Muscle layer of duodenum (tissue), 2 donors: Measurements from ENCODE around the gene YPEL2.
"Not testable (repeated sequence)": the region's sequence is repeated elsewhere in the genome, so short reads cannot be mapped to it uniquely, and the experiment has no call there.

Source experiments
- H3K27ac ChIP-seq: one replicate; pipeline ENCODE4 v1.7.0; 2013; ENCODE audit warnings: mild to moderate bottlenecking, low read length
- H3K27me3 ChIP-seq: one replicate; pipeline ENCODE4 v1.7.0; 2013; ENCODE audit warnings: low read depth, mild to moderate bottlenecking, control low read depth, low read length
- H3K36me3 ChIP-seq, 2 donors: one replicate each; pipeline ENCODE4 v1.7.0; 2013; ENCODE audit warnings: low read length in 2 of 2, control low read depth in 1 of 2, mild to moderate bottlenecking in 1 of 2; ENCODE audit not compliant: insufficient read depth in 2 of 2, control insufficient read depth in 1 of 2
- H3K4me1 ChIP-seq, 2 donors: one replicate each; pipeline ENCODE4 v1.7.0; 2013; ENCODE audit warnings: low read length in 2 of 2, mild to moderate bottlenecking in 2 of 2, control low read depth in 1 of 2, moderate library complexity in 1 of 2; ENCODE audit not compliant: insufficient read depth in 2 of 2, control insufficient read depth in 1 of 2
- H3K4me3 ChIP-seq, 2 donors: one replicate each; pipeline ENCODE4 v1.7.0; 2013; ENCODE audit warnings: low read length in 2 of 2, low read depth in 1 of 2, mild to moderate bottlenecking in 1 of 2
- H3K9me3 ChIP-seq, 2 donors: one replicate each; pipeline ENCODE4 v1.7.0; 2013; ENCODE audit warnings: low read length in 2 of 2, control low read depth in 1 of 2, mild to moderate bottlenecking in 1 of 2; ENCODE audit not compliant: control insufficient read depth in 1 of 2
- donor health status: healthy.

Gene YPEL2

GRCh38 chr17:59331129-59331928 lies at the start of gene YPEL2:
TSS of gene YPEL2 (plus strand) at chr17:59331655. CDS start at chr17:59353410, 21,755 bp downstream.
- Histone ChIP-seq H3K4me1 (peaks cover 25 to 45% of the 10 kb centered on the region in 2 donors), H3K27me3 (no peaks in the 10 kb centered on the region), H3K4me3 (peak within 1 kb of the TSS; percentile 93 to 94)

GRCh38 chr17:59284317-59284716 lies 47.1 kb upstream of the YPEL2 start:
- Histone ChIP-seq H3K27ac (no peak overlapping the region), H3K36me3 (no peaks in the 10 kb centered on the region), H3K9me3 (no peaks in the 10 kb centered on the region), H3K27me3 (no peaks in the 10 kb centered on the region), H3K4me1 (peaks cover 0 to 6% of the 10 kb centered on the region in 2 donors), H3K4me3 (no peak overlapping the region)

More at GRCh38 chr17:59331129-59331928, at the start of gene YPEL2:
- Histone ChIP-seq H3K36me3 (peaks cover 0 to 4% of the 10 kb centered on the region in 2 donors), H3K27ac (peak within 1 kb of the TSS; percentile 83), H3K9me3 (no peaks in the 10 kb centered on the region)

- Histone ChIP-seq H3K36me3 (no peaks in the 10 kb centered on the region), H3K27me3 (no peaks in the 10 kb centered on the region), H3K4me3 (no peak overlapping the region), H3K27ac (no peak overlapping the region), H3K9me3 (no peaks in the 10 kb centered on the region), H3K4me1 (peaks cover 0 to 6% of the 10 kb centered on the region in 2 donors)
Measured at GRCh38 chr17:59287452-59287851, 44.0 kb upstream of the YPEL2 start.

- Histone ChIP-seq H3K9me3 (no peaks in the 10 kb centered on the region), H3K4me1 (peaks cover 0 to 6% of the 10 kb centered on the region in 2 donors), H3K4me3 (no peak overlapping the region), H3K27me3 (no peaks in the 10 kb centered on the region), H3K27ac (no peak overlapping the region), H3K36me3 (no peaks in the 10 kb centered on the region)
Measured at GRCh38 chr17:59287891-59288290, 43.6 kb upstream of the YPEL2 start.

GRCh38 chr17:59289981-59290301 lies 41.5 kb upstream of the YPEL2 start:
- Histone ChIP-seq H3K4me1 (no peaks in the 10 kb centered on the region), H3K9me3 (no peaks in the 10 kb centered on the region), H3K27ac (no peak overlapping the region), H3K4me3 (no peak overlapping the region), H3K27me3 (no peaks in the 10 kb centered on the region), H3K36me3 (no peaks in the 10 kb centered on the region)

GRCh38 chr17:59290302-59290998 lies 41.0 kb upstream of the YPEL2 start:
- not testable (repeated sequence) for H3K4me3 ChIP-seq, H3K4me1 ChIP-seq, H3K27me3 ChIP-seq, H3K9me3 ChIP-seq, H3K36me3 ChIP-seq, H3K27ac ChIP-seq

GRCh38 chr17:59292174-59292523 lies 39.3 kb upstream of the YPEL2 start:
- H3K27me3 ChIP-seq: no peaks in the 10 kb centered on the region
- H3K9me3 ChIP-seq: no peaks in the 10 kb centered on the region
- H3K4me1 ChIP-seq: no peaks in the 10 kb centered on the region
- H3K4me3 ChIP-seq: no peak overlapping the region
- H3K36me3 ChIP-seq: no peaks in the 10 kb centered on the region
- no peak overlapping the region for H3K27ac ChIP-seq

- no peak overlapping the region for H3K27ac ChIP-seq
- H3K4me1 ChIP-seq: no peaks in the 10 kb centered on the region
- no peaks in the 10 kb centered on the region for H3K36me3 ChIP-seq
- H3K9me3 ChIP-seq: no peaks in the 10 kb centered on the region
- H3K27me3 ChIP-seq: no peaks in the 10 kb centered on the region
- no peak overlapping the region for H3K4me3 ChIP-seq
Measured at GRCh38 chr17:59296190-59296589, 35.3 kb upstream of the YPEL2 start.

- no peaks in the 10 kb centered on the region for H3K27me3 ChIP-seq
- no peaks in the 10 kb centered on the region for H3K9me3 ChIP-seq
- no peak overlapping the region for H3K27ac ChIP-seq
- H3K4me1 ChIP-seq: no peaks in the 10 kb centered on the region
- H3K36me3 ChIP-seq: no peaks in the 10 kb centered on the region
- no peak overlapping the region for H3K4me3 ChIP-seq
Measured at GRCh38 chr17:59298521-59298920, 32.9 kb upstream of the YPEL2 start.

GRCh38 chr17:59299400-59300092 lies 31.9 kb upstream of the YPEL2 start:
- no peak overlapping the region for H3K4me3 ChIP-seq
- H3K4me1 ChIP-seq: no peaks in the 10 kb centered on the region
- no peaks in the 10 kb centered on the region for H3K9me3 ChIP-seq
- no peaks in the 10 kb centered on the region for H3K36me3 ChIP-seq
- no peaks in the 10 kb centered on the region for H3K27me3 ChIP-seq
- H3K27ac ChIP-seq: no peak overlapping the region

- Histone ChIP-seq H3K4me3 (no peak overlapping the region), H3K27ac (no peak overlapping the region), H3K27me3 (no peaks in the 10 kb centered on the region), H3K9me3 (no peaks in the 10 kb centered on the region), H3K4me1 (no peaks in the 10 kb centered on the region), H3K36me3 (no peaks in the 10 kb centered on the region)
Measured at GRCh38 chr17:59300941-59301340, 30.5 kb upstream of the YPEL2 start.
